HG02588 (cell line): ENCODE results near the gene SF3B4.
A peak's percentile ranks its signal among the peaks of the same experiment; 100 is the strongest.
"Not testable (repeated sequence)": the region's sequence is repeated elsewhere in the genome, so short reads cannot be mapped to it uniquely, and the experiment has no call there.

Experiments used
- ATAC-seq: cut with Tn5 transposase; IDR thresholded peaks from one replicate; pipeline ENCODE4 v1.9.1; 2021; ENCODE audit warnings: mild to moderate bottlenecking, moderate library complexity; ENCODE audit not compliant: unreplicated experiment

SF3B4 gene

GRCh38 chr1:149927563-149928400, at the start of gene SF3B4:
Gene SF3B4, minus strand, starts transcription at chr1:149927803. Its CDS starts 44 bp downstream, at chr1:149927759.
- peak; percentile 92 for ATAC-seq

GRCh38 chr1:149977345-149977744, 49.7 kb upstream of the SF3B4 start:
- no peak for ATAC-seq

- no peak for ATAC-seq
These were observed 44.9 kb upstream of the SF3B4 start for GRCh38 chr1:149972547-149972946.

GRCh38 chr1:149967646-149968045, 40.0 kb upstream of the SF3B4 start:
- no peak for ATAC-seq

- no peak for ATAC-seq
These were observed 39.4 kb upstream of the SF3B4 start for GRCh38 chr1:149967041-149967440.

GRCh38 chr1:149966405-149966804, 38.8 kb upstream of the SF3B4 start:
- no peak for ATAC-seq

GRCh38 chr1:149965440-149965839, 37.8 kb upstream of the SF3B4 start:
- no peak for ATAC-seq

GRCh38 chr1:149963358-149963757, 35.8 kb upstream of the SF3B4 start:
- no peak for ATAC-seq

GRCh38 chr1:149962736-149963135, 35.1 kb upstream of the SF3B4 start:
- ATAC-seq, result no peak

- no peak for ATAC-seq
These were observed 34.5 kb upstream of the SF3B4 start for GRCh38 chr1:149962039-149962647.

- not testable (repeated sequence) for ATAC-seq
These were observed 29.9 kb upstream of the SF3B4 start for GRCh38 chr1:149957548-149957947.

GRCh38 chr1:149949911-149950310, 22.3 kb upstream of the SF3B4 start:
- no peak for ATAC-seq

- ATAC-seq, result no peak
These were observed 17.6 kb upstream of the SF3B4 start for GRCh38 chr1:149945206-149945605.

GRCh38 chr1:149942885-149943284, 15.3 kb upstream of the SF3B4 start:
- no peak for ATAC-seq

- ATAC-seq, result no peak
These were observed 14.6 kb upstream of the SF3B4 start for GRCh38 chr1:149942207-149942606.

- no peak for ATAC-seq
These were observed 12.8 kb upstream of the SF3B4 start for GRCh38 chr1:149940427-149940826.

GRCh38 chr1:149938668-149939003, 11.0 kb upstream of the SF3B4 start:
- ATAC-seq, result not testable (repeated sequence)

- ATAC-seq, result no peak
These were observed 10.2 kb upstream of the SF3B4 start for GRCh38 chr1:149937759-149938158.

- ATAC-seq, result no peak
These were observed 9.5 kb upstream of the SF3B4 start for GRCh38 chr1:149936992-149937705.

GRCh38 chr1:149936170-149936991, 8.8 kb upstream of the SF3B4 start, which contains the start of gene MTMR11:
Gene MTMR11, minus strand, starts transcription at chr1:149936879. Its CDS starts 232 bp downstream, at chr1:149936647.
- ATAC-seq, result no peak

GRCh38 chr1:149934356-149934755, 6.8 kb upstream of the SF3B4 start:
- no peak for ATAC-seq
